ENCODE measurements around the gene ITGA1. TPM values are rescaled to one million over a fixed set of nuclear protein-coding genes. Genes with fewer than 3 reads are reported as not detected.
A peak's percentile ranks its signal among the peaks of the same experiment; 100 is the strongest.

Gene ITGA1
- total RNA-seq, 3 donors from 2014 or later, result 26.2 to 49.2 (median 36.6) TPM

DNA sequence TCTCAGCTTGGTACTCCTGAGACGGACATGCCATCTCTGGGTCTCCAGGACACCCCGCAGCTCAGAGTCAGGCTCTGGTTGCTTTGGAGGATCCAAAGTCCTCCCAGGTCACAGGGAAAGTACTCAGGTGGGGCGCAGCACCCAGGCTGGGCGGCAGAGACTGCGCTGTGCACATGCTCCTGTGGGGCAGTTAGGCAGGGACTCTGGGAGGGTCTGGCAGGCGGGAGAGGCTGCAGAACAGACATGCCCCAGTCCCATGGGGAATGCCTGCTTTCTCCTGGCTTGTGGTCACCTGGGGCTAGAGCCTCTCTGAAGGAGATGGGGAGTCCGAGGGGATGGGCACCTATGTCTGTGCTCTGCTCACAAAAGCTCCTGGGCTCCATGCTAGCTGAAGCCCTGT, 156.1 kb downstream of the ITGA1 start:
- H3K27ac ChIP-seq, result no peak overlapping the region
- no peaks in the 10 kb centered on the region for H3K36me3 ChIP-seq
- no peaks in the 10 kb centered on the region for H3K4me1 ChIP-seq
- TF ChIP-seq, protein P1, sequence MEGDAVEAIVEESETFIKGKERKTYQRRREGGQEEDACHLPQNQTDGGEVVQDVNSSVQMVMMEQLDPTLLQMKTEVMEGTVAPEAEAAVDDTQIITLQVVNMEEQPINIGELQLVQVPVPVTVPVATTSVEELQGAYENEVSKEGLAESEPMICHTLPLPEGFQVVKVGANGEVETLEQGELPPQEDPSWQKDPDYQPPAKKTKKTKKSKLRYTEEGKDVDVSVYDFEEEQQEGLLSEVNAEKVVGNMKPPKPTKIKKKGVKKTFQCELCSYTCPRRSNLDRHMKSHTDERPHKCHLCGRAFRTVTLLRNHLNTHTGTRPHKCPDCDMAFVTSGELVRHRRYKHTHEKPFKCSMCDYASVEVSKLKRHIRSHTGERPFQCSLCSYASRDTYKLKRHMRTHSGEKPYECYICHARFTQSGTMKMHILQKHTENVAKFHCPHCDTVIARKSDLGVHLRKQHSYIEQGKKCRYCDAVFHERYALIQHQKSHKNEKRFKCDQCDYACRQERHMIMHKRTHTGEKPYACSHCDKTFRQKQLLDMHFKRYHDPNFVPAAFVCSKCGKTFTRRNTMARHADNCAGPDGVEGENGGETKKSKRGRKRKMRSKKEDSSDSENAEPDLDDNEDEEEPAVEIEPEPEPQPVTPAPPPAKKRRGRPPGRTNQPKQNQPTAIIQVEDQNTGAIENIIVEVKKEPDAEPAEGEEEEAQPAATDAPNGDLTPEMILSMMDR (IDR thresholded peaks at IDR 0.05), result no peak
- TF ChIP-seq POLR2A (IDR thresholded peaks at IDR 0.05) (no peak), POLR2AphosphoS5 (IDR thresholded peaks at IDR 0.05) (no peak)
- H3K27me3 ChIP-seq, result no peaks in the 10 kb centered on the region
- H3K9me3 ChIP-seq, result no peaks in the 10 kb centered on the region
- H3K4me3 ChIP-seq, result no peak overlapping the region
- no peak for DNase-seq (ENCODE audit: low spot score in 2 of 2)
- intact Hi-C loops (cut with DNase I; ENCODE audit: low total_unique reads), result loop anchor here (10.0 kb wide), 1 partner anchor 151 kb away; no protein-coding TSS in a partner anchor

DNA sequence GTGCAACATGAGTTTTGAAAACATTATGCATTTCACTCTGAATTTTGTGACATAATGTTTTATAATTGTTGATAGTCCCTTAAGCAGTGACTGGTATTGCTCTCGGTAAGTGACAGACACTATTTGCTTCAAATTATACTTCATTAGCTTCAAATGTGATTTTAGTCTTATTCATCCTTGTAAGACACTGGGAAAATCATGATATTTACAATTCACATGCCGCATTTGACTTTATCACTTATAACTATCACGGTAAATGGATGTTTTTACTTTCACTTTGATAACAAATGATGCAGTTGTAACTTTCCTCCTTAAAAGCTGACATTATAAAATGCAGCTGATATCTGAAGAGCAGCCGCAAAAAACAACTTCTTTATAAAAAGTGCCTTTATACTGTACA, 157.3 kb downstream of the ITGA1 start:
- Histone ChIP-seq H3K4me1 (no peaks in the 10 kb centered on the region), H3K9me3 (no peaks in the 10 kb centered on the region), H3K27ac (no peak overlapping the region), H3K27me3 (no peaks in the 10 kb centered on the region), H3K36me3 (no peaks in the 10 kb centered on the region), H3K4me3 (peak overlapping the region; percentile 13 to 56 (median 26))
- intact Hi-C loops (cut with DNase I; ENCODE audit: low total_unique reads), result loop anchor here (10.0 kb wide), 1 partner anchor 150 kb away; no protein-coding TSS in a partner anchor
- TF ChIP-seq POLR2A (IDR thresholded peaks at IDR 0.05), result no peak
- TF ChIP-seq, protein P1 (IDR thresholded peaks at IDR 0.05), result no peak
- TF ChIP-seq POLR2AphosphoS5 (IDR thresholded peaks at IDR 0.05), result no peak
- no peak for DNase-seq (ENCODE audit: low spot score in 2 of 2)

DNA sequence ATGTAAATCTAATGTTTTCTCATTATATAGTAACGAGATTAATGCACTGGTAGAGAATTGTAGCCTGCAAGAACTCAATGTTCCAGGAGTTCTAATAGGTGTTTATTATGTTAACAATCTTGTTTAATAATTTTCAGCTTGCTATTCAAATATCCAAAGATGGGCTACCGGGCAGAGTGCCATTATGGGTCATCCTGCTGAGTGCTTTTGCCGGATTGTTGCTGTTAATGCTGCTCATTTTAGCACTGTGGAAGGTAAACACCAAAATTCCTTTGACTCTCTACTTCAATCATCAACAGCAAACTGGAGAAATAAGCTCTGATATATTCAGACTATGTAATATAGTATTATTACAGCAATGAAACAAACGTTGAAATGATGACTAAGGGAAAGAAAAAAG, 159.5 kb downstream of the ITGA1 start:
- Histone ChIP-seq H3K36me3 (no peaks in the 10 kb centered on the region), H3K27me3 (no peaks in the 10 kb centered on the region), H3K4me1 (no peaks in the 10 kb centered on the region), H3K4me3 (no peak overlapping the region), H3K9me3 (no peaks in the 10 kb centered on the region), H3K27ac (no peak overlapping the region)
- intact Hi-C loops (cut with DNase I; ENCODE audit: low total_unique reads), result loop anchor here (10.0 kb wide), 1 partner anchor 148 kb away; no protein-coding TSS in a partner anchor
- no peak for DNase-seq (ENCODE audit: low spot score in 2 of 2)
- TF ChIP-seq POLR2AphosphoS5 (IDR thresholded peaks at IDR 0.05), result no peak
- no peak for TF ChIP-seq POLR2A (IDR thresholded peaks at IDR 0.05)
- TF ChIP-seq, protein P1 (IDR thresholded peaks at IDR 0.05), result no peak

DNA sequence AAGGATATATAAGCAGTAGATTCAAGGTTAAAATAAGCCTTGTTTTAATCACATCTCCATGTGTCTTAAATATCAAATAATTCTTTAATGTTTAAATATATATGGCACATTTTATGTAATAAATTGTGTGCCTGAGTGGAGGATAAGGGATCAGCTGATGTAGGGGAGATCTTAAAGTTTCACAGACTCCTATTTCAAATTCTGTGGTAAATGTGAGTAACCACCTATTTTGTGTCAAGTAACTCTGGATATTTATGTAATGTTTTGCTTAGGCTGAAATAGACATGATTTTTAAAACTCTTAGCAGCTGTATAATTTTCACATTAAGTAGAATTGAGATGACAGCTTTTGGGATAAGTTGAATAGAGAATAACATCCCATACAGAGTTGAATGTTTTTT, 160.1 kb downstream of the ITGA1 start:
- intact Hi-C loops (cut with DNase I; ENCODE audit: low total_unique reads), result loop anchor here (10.0 kb wide), 1 partner anchor 147 kb away; no protein-coding TSS in a partner anchor
- Histone ChIP-seq H3K27ac (no peak overlapping the region), H3K4me1 (no peaks in the 10 kb centered on the region)

DNA sequence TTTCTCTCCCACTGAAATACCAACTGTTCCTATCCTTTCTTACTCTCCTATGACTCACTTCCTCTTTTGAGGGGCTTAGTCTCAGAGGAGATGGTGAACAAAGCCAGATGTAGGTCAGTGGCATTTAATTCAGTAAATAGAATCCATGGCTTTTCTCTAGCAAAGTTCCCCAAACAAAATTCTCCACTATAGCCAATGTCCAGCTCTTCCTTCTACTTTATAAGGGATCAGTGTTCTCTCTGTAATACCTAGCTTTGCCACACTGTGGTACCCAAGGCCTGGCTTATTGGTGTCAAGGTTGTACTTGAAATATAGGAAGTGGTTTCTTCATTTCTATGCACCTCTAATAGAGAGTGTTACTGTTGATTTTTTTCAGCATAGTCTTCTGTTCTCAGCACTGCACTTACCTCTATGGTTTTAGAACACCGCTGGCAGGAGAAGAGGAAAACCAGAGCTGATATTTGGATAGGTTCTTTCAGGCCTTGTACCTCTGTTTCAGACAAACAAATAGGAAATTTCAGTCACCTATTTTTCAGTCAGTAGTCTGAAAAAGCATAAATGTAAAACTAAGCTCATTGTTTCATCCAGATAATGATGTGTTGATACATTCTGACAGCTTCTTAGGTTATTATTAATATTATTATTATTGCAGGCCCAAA, 160.8 kb downstream of the ITGA1 start:
- Histone ChIP-seq H3K27ac (no peak overlapping the region), H3K27me3 (no peaks in the 10 kb centered on the region), H3K9me3 (no peaks in the 10 kb centered on the region), H3K4me1 (no peaks in the 10 kb centered on the region), H3K36me3 (no peaks in the 10 kb centered on the region), H3K4me3 (no peak overlapping the region)
- peak in 1 of 2 donors; percentile 71 for DNase-seq (ENCODE audit: low spot score in 2 of 2)
- TF ChIP-seq, protein P1 (IDR thresholded peaks at IDR 0.05), result peak; percentile 55 to 89 (median 89)
- TF ChIP-seq POLR2AphosphoS5 (IDR thresholded peaks at IDR 0.05), result no peak
- intact Hi-C loops (cut with DNase I; ENCODE audit: low total_unique reads), result loop anchor here (10.0 kb wide), 1 partner anchor 146 kb away; no protein-coding TSS in a partner anchor

More for the DNA sequence above, 160.1 kb downstream of the ITGA1 start:
- DNase-seq (ENCODE audit: low spot score in 2 of 2), result no peak
- Histone ChIP-seq H3K4me3 (no peak overlapping the region), H3K36me3 (no peaks in the 10 kb centered on the region), H3K9me3 (no peaks in the 10 kb centered on the region), H3K27me3 (no peaks in the 10 kb centered on the region)
- TF ChIP-seq POLR2AphosphoS5 (IDR thresholded peaks at IDR 0.05) (no peak), POLR2A (IDR thresholded peaks at IDR 0.05) (no peak)
- TF ChIP-seq, protein P1 (IDR thresholded peaks at IDR 0.05), result no peak

Measured in breast epithelium (tissue), 4 donors.